ENCODE measurements around the gene SAMM50.

The SAMM50 gene

GRCh38 chr22:43925433-43926348 is 29.6 kb upstream of the SAMM50 start:
- no peak for TF ChIP-seq CTCF (IDR thresholded peaks at IDR 0.05; ENCODE audit: extremely low read depth, missing control alignments)
- DNase-seq (ENCODE audit: low spot score) = no peak

GRCh38 chr22:43926349-43926710 is 28.9 kb upstream of the SAMM50 start:
- DNase-seq (ENCODE audit: low spot score) = no peak
- no peak for TF ChIP-seq CTCF (IDR thresholded peaks at IDR 0.05; ENCODE audit: extremely low read depth, missing control alignments)

- TF ChIP-seq CTCF (IDR thresholded peaks at IDR 0.05; ENCODE audit: extremely low read depth, missing control alignments) = no peak
- DNase-seq (ENCODE audit: low spot score) = no peak
These were observed 26.8 kb upstream of the SAMM50 start for GRCh38 chr22:43928468-43928867.

GRCh38 chr22:43928908-43929307 is 26.3 kb upstream of the SAMM50 start:
- no peak for TF ChIP-seq CTCF (IDR thresholded peaks at IDR 0.05; ENCODE audit: extremely low read depth, missing control alignments)
- DNase-seq (ENCODE audit: low spot score) = no peak

- DNase-seq (ENCODE audit: low spot score) = no peak
- no peak for TF ChIP-seq CTCF (IDR thresholded peaks at IDR 0.05; ENCODE audit: extremely low read depth, missing control alignments)
These were observed 23.5 kb upstream of the SAMM50 start for GRCh38 chr22:43931771-43932170.

- no peak for TF ChIP-seq CTCF (IDR thresholded peaks at IDR 0.05; ENCODE audit: extremely low read depth, missing control alignments)
- no peak for DNase-seq (ENCODE audit: low spot score)
These were observed 13.8 kb upstream of the SAMM50 start for GRCh38 chr22:43941449-43941848.

- TF ChIP-seq CTCF (IDR thresholded peaks at IDR 0.05; ENCODE audit: extremely low read depth, missing control alignments) = no peak
- no peak for DNase-seq (ENCODE audit: low spot score)
These were observed 10.4 kb upstream of the SAMM50 start for GRCh38 chr22:43944670-43945430.
